A549 (cell line): ENCODE data around the gene VIPR2.

Experiments used
- EP300 ChIP-seq, 2 experiments: fragments of >200 bp; sonication (Bioruptor Twin); formaldehyde crosslinking; IDR thresholded peaks; 2 replicates in 1 of 2; 3 replicates in 1 of 2; pipeline ENCODE4 v1.6.1; 2016 to 2017
- TF ChIP-seq, protein P1 (sequence below): fragments of >200 bp; sonication (Bioruptor Twin); formaldehyde crosslinking; IDR thresholded peaks from 3 replicates; pipeline ENCODE4 v1.5.1; 2016

GRCh38 chr7:159061674-159062212 is 82.9 kb downstream of the VIPR2 start:
- TF ChIP-seq, protein P1, sequence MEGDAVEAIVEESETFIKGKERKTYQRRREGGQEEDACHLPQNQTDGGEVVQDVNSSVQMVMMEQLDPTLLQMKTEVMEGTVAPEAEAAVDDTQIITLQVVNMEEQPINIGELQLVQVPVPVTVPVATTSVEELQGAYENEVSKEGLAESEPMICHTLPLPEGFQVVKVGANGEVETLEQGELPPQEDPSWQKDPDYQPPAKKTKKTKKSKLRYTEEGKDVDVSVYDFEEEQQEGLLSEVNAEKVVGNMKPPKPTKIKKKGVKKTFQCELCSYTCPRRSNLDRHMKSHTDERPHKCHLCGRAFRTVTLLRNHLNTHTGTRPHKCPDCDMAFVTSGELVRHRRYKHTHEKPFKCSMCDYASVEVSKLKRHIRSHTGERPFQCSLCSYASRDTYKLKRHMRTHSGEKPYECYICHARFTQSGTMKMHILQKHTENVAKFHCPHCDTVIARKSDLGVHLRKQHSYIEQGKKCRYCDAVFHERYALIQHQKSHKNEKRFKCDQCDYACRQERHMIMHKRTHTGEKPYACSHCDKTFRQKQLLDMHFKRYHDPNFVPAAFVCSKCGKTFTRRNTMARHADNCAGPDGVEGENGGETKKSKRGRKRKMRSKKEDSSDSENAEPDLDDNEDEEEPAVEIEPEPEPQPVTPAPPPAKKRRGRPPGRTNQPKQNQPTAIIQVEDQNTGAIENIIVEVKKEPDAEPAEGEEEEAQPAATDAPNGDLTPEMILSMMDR = no peak
- TF ChIP-seq EP300 (IDR thresholded peaks at IDR 0.05) = no peak
